Stimulated activated naive B cell treated with anti-CD40 and anti-IgM and Interleukin-4, amounts not matched to agents 10 μg/mL and 1 μg/mL and 100 μg/mL, for 72 hours (primary cell): ENCODE results near the gene SLC35F4.

ENCODE experiments used
- ATAC-seq, 2 donors: fragments of 150-1000 bp; cut with Tn5 transposase; replicated peaks; 2 replicates each; pipeline ENCODE4 v1.10.0; 2021; ENCODE audit warnings: moderate library complexity in 1 of 2
- DNase-seq: peaks from one replicate; pipeline ENCODE4 v3.0.0; 2021
- H3K27ac Mint-ChIP-seq: one replicate; pipeline ENCODE4 v1.8.0; 2022; ENCODE audit warnings: mild to moderate bottlenecking, mixed read lengths
- H3K27me3 Mint-ChIP-seq, 2 donors: one replicate each; pipeline ENCODE4 v1.8.0; 2022; ENCODE audit warnings: mixed read lengths in 2 of 2
- H3K36me3 Mint-ChIP-seq, 2 donors: one replicate each; pipeline ENCODE4 v1.8.0; 2022; ENCODE audit warnings: mixed read lengths in 2 of 2, mild to moderate bottlenecking in 1 of 2
- H3K4me1 Mint-ChIP-seq, 2 donors: one replicate each; pipeline ENCODE4 v1.8.0; 2022; ENCODE audit warnings: mixed read lengths in 2 of 2, mild to moderate bottlenecking in 1 of 2
- H3K4me3 Mint-ChIP-seq, 2 donors: one replicate each; pipeline ENCODE4 v1.8.0; 2022; ENCODE audit warnings: mild to moderate bottlenecking in 2 of 2, mixed read lengths in 2 of 2, moderate library complexity in 1 of 2
- H3K9me3 Mint-ChIP-seq, 2 donors: one replicate each; pipeline ENCODE4 v1.8.0; 2022; ENCODE audit warnings: mixed read lengths in 2 of 2, mild to moderate bottlenecking in 1 of 2

SLC35F4 gene

GRCh38 chr14:57634335-57634734 is 231.6 kb downstream of the SLC35F4 start:
- no peaks in the 10 kb centered on the region for H3K36me3 Mint-ChIP-seq
- H3K27me3 Mint-ChIP-seq, result no peaks in the 10 kb centered on the region
- H3K9me3 Mint-ChIP-seq, result peaks cover 0 to 2% of the 10 kb centered on the region in 2 donors
- H3K27ac Mint-ChIP-seq, result no peak overlapping the region
- DNase-seq (no peak), ATAC-seq (no peak)
- H3K4me1 Mint-ChIP-seq, result no peaks in the 10 kb centered on the region
- no peak overlapping the region for H3K4me3 Mint-ChIP-seq

- no peaks in the 10 kb centered on the region for H3K36me3 Mint-ChIP-seq
- H3K4me3 Mint-ChIP-seq, result no peak overlapping the region
- H3K27me3 Mint-ChIP-seq, result no peaks in the 10 kb centered on the region
- peaks cover 0 to 2% of the 10 kb centered on the region in 2 donors for H3K9me3 Mint-ChIP-seq
- H3K27ac Mint-ChIP-seq, result no peak overlapping the region
- ATAC-seq (no peak), DNase-seq (no peak)
- H3K4me1 Mint-ChIP-seq, result no peaks in the 10 kb centered on the region
Observed at GRCh38 chr14:57632649-57633048, 233.2 kb downstream of the SLC35F4 start.

GRCh38 chr14:57617510-57617909 is 248.4 kb downstream of the SLC35F4 start:
- no peaks in the 10 kb centered on the region for H3K36me3 Mint-ChIP-seq
- H3K9me3 Mint-ChIP-seq, result peaks cover 0 to 8% of the 10 kb centered on the region in 2 donors
- no peak for ATAC-seq
- H3K4me1 Mint-ChIP-seq, result no peaks in the 10 kb centered on the region
- no peak overlapping the region for H3K4me3 Mint-ChIP-seq
- no peaks in the 10 kb centered on the region for H3K27me3 Mint-ChIP-seq
- H3K27ac Mint-ChIP-seq, result no peak overlapping the region
- DNase-seq, result no peak

- no peak for DNase-seq
- Mint-ChIP-seq H3K36me3 (no peaks in the 10 kb centered on the region), H3K4me1 (no peaks in the 10 kb centered on the region), H3K27me3 (no peaks in the 10 kb centered on the region), H3K4me3 (no peak overlapping the region), H3K9me3 (peaks cover 0 to 4% of the 10 kb centered on the region in 2 donors), H3K27ac (no peak overlapping the region)
- ATAC-seq, result no peak
Observed at GRCh38 chr14:57612946-57613345, 252.9 kb downstream of the SLC35F4 start.

GRCh38 chr14:57611555-57612075 is 254.3 kb downstream of the SLC35F4 start:
- no peaks in the 10 kb centered on the region for H3K27me3 Mint-ChIP-seq
- peaks cover 0 to 1% of the 10 kb centered on the region in 2 donors for H3K36me3 Mint-ChIP-seq
- no peak for ATAC-seq

GRCh38 chr14:57610631-57611030 is 255.3 kb downstream of the SLC35F4 start:
- Mint-ChIP-seq H3K27me3 (no peaks in the 10 kb centered on the region), H3K9me3 (peaks cover 5 to 7% of the 10 kb centered on the region in 2 donors), H3K4me3 (no peak overlapping the region), H3K36me3 (peaks cover 0 to 1% of the 10 kb centered on the region in 2 donors), H3K27ac (no peak overlapping the region), H3K4me1 (no peaks in the 10 kb centered on the region)
- DNase-seq (no peak), ATAC-seq (no peak)

More at GRCh38 chr14:57611555-57612075, 254.3 kb downstream of the SLC35F4 start:
- Mint-ChIP-seq H3K4me3 (no peak overlapping the region), H3K9me3 (peaks cover 5 to 7% of the 10 kb centered on the region in 2 donors), H3K4me1 (no peaks in the 10 kb centered on the region), H3K27ac (no peak overlapping the region)
- DNase-seq, result no peak

- no peak for DNase-seq
- Mint-ChIP-seq H3K36me3 (peaks cover 0 to 1% of the 10 kb centered on the region in 2 donors), H3K4me3 (no peak overlapping the region), H3K4me1 (no peaks in the 10 kb centered on the region), H3K27me3 (no peaks in the 10 kb centered on the region), H3K27ac (no peak overlapping the region), H3K9me3 (peaks cover 5 to 7% of the 10 kb centered on the region in 2 donors)
- no peak for ATAC-seq
Observed at GRCh38 chr14:57609192-57610075, 256.5 kb downstream of the SLC35F4 start.

GRCh38 chr14:57607086-57607485 is 258.8 kb downstream of the SLC35F4 start:
- peaks cover 5 to 7% of the 10 kb centered on the region in 2 donors for H3K9me3 Mint-ChIP-seq
- no peak overlapping the region for H3K27ac Mint-ChIP-seq
- DNase-seq, result no peak
- no peaks in the 10 kb centered on the region for H3K4me1 Mint-ChIP-seq
- no peak overlapping the region for H3K4me3 Mint-ChIP-seq
- H3K27me3 Mint-ChIP-seq, result no peaks in the 10 kb centered on the region
- peaks cover 0 to 1% of the 10 kb centered on the region in 2 donors for H3K36me3 Mint-ChIP-seq
- no peak for ATAC-seq

GRCh38 chr14:57583396-57583795 is 282.5 kb downstream of the SLC35F4 start:
- DNase-seq, result no peak
- H3K27ac Mint-ChIP-seq, result no peak overlapping the region
- H3K4me3 Mint-ChIP-seq, result no peak overlapping the region
- ATAC-seq, result no peak
- H3K4me1 Mint-ChIP-seq, result no peaks in the 10 kb centered on the region
- peaks cover 3 to 10% of the 10 kb centered on the region in 2 donors for H3K9me3 Mint-ChIP-seq
- H3K36me3 Mint-ChIP-seq, result no peaks in the 10 kb centered on the region
- H3K27me3 Mint-ChIP-seq, result no peaks in the 10 kb centered on the region

GRCh38 chr14:57582746-57583145 is 283.1 kb downstream of the SLC35F4 start:
- H3K4me1 Mint-ChIP-seq, result no peaks in the 10 kb centered on the region

GRCh38 chr14:57578801-57579200 is 287.1 kb downstream of the SLC35F4 start:
- ATAC-seq (no peak), DNase-seq (no peak)
- no peaks in the 10 kb centered on the region for H3K27me3 Mint-ChIP-seq
- no peak overlapping the region for H3K27ac Mint-ChIP-seq
- peaks cover 0 to 3% of the 10 kb centered on the region in 2 donors for H3K9me3 Mint-ChIP-seq
- H3K36me3 Mint-ChIP-seq, result no peaks in the 10 kb centered on the region
- no peak overlapping the region for H3K4me3 Mint-ChIP-seq
- no peaks in the 10 kb centered on the region for H3K4me1 Mint-ChIP-seq

More at GRCh38 chr14:57582746-57583145, 283.1 kb downstream of the SLC35F4 start:
- Mint-ChIP-seq H3K27ac (no peak overlapping the region), H3K27me3 (no peaks in the 10 kb centered on the region), H3K36me3 (no peaks in the 10 kb centered on the region), H3K4me3 (no peak overlapping the region), H3K9me3 (peaks cover 3 to 10% of the 10 kb centered on the region in 2 donors)
- no peak for DNase-seq
- ATAC-seq, result no peak

- Mint-ChIP-seq H3K36me3 (no peaks in the 10 kb centered on the region), H3K4me3 (no peak overlapping the region), H3K27me3 (no peaks in the 10 kb centered on the region), H3K27ac (no peak overlapping the region), H3K9me3 (peaks cover 0 to 3% of the 10 kb centered on the region in 2 donors), H3K4me1 (no peaks in the 10 kb centered on the region)
- no peak for DNase-seq
- no peak for ATAC-seq
Observed at GRCh38 chr14:57576498-57576897, 289.4 kb downstream of the SLC35F4 start.

GRCh38 chr14:57575482-57575881 is 290.4 kb downstream of the SLC35F4 start:
- DNase-seq, result no peak
- Mint-ChIP-seq H3K27me3 (no peaks in the 10 kb centered on the region), H3K36me3 (no peaks in the 10 kb centered on the region), H3K9me3 (peaks cover 0 to 3% of the 10 kb centered on the region in 2 donors), H3K4me3 (no peak overlapping the region), H3K27ac (no peak overlapping the region), H3K4me1 (no peaks in the 10 kb centered on the region)
- ATAC-seq, result no peak

- peaks cover 0 to 3% of the 10 kb centered on the region in 2 donors for H3K9me3 Mint-ChIP-seq
- H3K4me3 Mint-ChIP-seq, result no peak overlapping the region
- H3K4me1 Mint-ChIP-seq, result no peaks in the 10 kb centered on the region
- no peaks in the 10 kb centered on the region for H3K36me3 Mint-ChIP-seq
- no peak for DNase-seq
- no peak overlapping the region for H3K27ac Mint-ChIP-seq
- H3K27me3 Mint-ChIP-seq, result no peaks in the 10 kb centered on the region
- no peak for ATAC-seq
Observed at GRCh38 chr14:57574617-57575288, 291.1 kb downstream of the SLC35F4 start.
